Panc1 (cell line): ENCODE data around the gene C13orf42.

Experiments used
- CTCF ChIP-seq: fragments of 450-650 bp; IDR thresholded peaks from 2 replicates; pipeline ENCODE4 v1.5.1; 2017; ENCODE audit warnings: mild to moderate bottlenecking
- POLR2AphosphoS5 ChIP-seq: IDR thresholded peaks from 2 replicates; pipeline ENCODE4 v1.6.1; 2012; ENCODE audit warnings: mild to moderate bottlenecking, low read depth, low read length, moderate library complexity
- REST ChIP-seq, 2 experiments: IDR thresholded peaks; 2 replicates each; pipeline ENCODE4 v1.6.1; 2011 to 2012; ENCODE audit warnings: low read depth in 2 of 2, control low read depth in 1 of 2, low read length in 1 of 2, mild to moderate bottlenecking in 1 of 2, moderate library complexity in 1 of 2; ENCODE audit not compliant: insufficient read depth in 1 of 2
- SIN3A ChIP-seq: IDR thresholded peaks from 2 replicates; pipeline ENCODE4 v1.6.1; 2012; ENCODE audit warnings: low read depth, mild to moderate bottlenecking, low read length, moderate library complexity, borderline replicate concordance; ENCODE audit not compliant: insufficient read depth
- TCF7L2 ChIP-seq: IDR thresholded peaks from 2 replicates; pipeline ENCODE4 v1.6.1; 2011; ENCODE audit warnings: mild to moderate bottlenecking, low read depth, low read length, inconsistent platforms

- TF ChIP-seq CTCF = no peak
- TF ChIP-seq POLR2AphosphoS5 = no peak
- TF ChIP-seq REST (IDR thresholded peaks at IDR 0.05; ENCODE audit: insufficient read depth in 1 of 2, low read depth in 2 of 2, low read length in 1 of 2) = no peak
- TF ChIP-seq TCF7L2 = no peak
- no peak for TF ChIP-seq SIN3A
Measured at GRCh38 chr13:51155161-51155560, 44.1 kb upstream of the C13orf42 start.
